NCI-H187 (cell line): Measurements from ENCODE around the gene ZBTB47.

Source experiments
- DNase-seq, 2 experiments: peaks; one replicate each; lab custom pipeline; 2025; lab: John Stamatoyannopoulos, UW

The ZBTB47 gene

GRCh38 chr3:42665050-42665878 is 11.8 kb downstream of the ZBTB47 start:
- no peak for DNase-seq

DNA sequence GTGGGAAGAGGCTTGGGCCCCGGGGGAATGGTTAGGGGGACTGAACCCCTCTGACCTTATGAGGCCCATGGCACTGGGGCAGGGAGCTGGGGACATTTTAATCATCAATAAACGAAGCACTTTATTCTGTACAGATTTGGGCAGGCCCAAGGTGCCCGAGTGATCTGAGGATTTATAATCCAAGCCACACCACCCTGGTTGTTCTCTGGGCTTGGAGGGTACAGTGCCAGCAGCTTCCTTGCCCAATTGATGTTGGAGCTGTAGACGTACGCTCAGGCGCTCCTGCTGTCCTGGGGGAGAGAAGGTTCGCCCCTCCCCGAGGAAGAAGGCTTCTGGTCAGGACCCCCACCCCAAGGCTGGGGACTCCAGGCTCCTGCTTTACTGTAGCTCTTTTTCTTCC is 12.5 kb downstream of the ZBTB47 start:
- no peak for DNase-seq

- no peak for DNase-seq
Measured at GRCh38 chr3:42666577-42666998, 13.1 kb downstream of the ZBTB47 start.

- no peak for DNase-seq
Measured at GRCh38 chr3:42667096-42667522, 13.6 kb downstream of the ZBTB47 start.

GRCh38 chr3:42667523-42668412 is 14.3 kb downstream of the ZBTB47 start:
- peak; percentile 28 to 61 for DNase-seq

GRCh38 chr3:42668413-42668760 is 14.9 kb downstream of the ZBTB47 start:
- DNase-seq = no peak

GRCh38 chr3:42668793-42669217 is 15.3 kb downstream of the ZBTB47 start:
- DNase-seq = no peak

DNA sequence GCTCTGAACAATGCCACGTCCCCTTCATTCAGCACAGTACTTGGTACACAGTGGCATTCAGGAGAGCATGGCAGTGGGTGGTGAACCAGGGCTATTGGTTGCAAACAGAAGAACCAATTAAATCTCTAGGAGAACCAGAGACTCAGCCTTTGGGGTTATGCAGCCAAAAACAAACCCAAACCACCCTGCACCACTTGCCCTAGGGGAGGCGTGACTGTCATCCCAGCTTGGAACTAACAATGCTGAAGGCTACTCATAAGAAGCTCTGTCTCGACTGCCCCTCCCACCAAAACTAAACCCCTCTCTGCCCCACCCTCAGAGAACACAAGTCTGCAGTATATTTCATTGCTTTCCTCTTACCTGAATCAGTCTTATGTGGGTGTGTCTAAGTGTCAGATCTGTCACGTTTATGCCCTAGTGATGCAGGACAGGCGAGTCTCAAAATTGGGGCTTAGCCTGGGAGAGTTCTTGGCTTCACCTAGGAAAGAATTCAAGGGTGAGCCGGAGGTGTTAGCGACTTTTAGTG is 16.6 kb downstream of the ZBTB47 start:
- DNase-seq = no peak

DNA sequence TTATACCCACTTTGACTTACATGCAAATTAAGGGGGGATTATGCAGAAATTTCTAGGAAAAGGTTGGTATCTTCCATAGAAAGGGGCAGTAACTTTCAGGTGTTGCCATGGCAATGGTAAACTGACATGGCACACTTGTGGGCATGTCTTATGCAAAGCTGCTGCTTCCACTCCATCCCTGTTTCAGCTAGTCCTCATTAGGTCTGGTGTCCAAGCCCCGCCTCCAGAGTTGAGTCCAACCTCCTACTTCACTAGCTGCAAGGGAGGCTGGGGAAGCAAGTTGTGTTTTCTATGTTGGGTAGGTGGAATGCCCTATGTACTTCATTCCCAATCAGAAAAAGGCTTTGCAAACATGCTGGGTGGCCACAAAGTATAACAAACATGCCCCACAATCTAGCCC is 17.2 kb downstream of the ZBTB47 start:
- no peak for DNase-seq

DNA sequence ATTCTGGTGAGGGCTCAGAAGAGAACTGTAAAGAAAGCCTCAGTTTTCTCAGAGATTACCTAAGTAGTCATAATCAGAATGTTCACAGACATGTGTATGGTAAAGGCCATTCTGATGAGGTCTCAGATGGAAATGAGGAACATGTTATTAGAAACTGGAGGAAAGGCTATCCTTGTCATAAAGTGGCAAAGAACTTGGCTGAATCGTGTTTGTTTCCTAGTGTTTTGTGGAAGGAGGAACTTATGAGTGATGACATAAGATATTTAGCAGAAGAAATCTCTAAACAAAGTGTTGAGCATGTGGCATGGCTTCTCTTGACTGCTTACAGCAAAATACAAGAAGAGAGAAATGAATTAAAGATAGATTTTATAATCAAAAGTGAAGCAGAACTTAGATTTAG is 19.0 kb downstream of the ZBTB47 start:
- no peak for DNase-seq

- no peak for DNase-seq
Measured at GRCh38 chr3:42673082-42673481, 19.6 kb downstream of the ZBTB47 start.

DNA sequence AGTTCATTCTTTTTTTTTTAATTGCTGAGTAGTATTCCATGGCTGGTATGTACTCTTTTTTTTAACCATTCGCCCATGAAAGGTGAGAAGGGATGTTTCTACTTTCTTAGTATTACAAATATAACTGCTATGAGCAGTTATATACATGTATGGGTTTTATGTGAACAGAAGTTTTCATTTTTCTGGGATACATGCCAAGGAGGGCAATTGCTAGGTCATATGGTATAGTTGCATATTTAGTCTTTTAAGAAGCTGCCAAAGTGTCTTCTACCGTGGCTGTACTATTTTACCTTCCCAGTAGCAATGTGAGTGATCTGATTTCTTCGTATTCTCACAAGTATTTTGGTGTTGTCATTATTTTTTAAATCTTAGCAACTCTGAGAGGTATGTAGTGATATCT is 20.6 kb downstream of the ZBTB47 start:
- DNase-seq = no peak

DNA sequence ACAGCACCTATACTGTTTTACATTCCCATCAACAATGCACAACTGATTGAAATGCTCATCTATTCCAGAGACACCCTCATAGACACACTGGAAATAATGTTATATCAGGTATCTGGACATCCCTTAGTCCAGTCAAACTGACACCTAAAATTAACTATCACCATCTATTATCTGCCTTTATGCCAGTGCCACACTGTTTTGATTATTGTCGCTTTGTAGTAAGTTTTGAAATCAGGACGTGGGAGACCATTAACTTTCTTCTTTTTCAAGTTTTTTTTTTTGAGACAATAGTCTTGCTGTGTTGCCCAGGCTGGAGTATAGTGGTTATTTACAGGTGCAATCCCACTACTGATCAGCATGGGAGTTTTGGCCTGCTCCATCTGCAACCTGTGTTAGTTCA is 22.4 kb downstream of the ZBTB47 start:
- no peak for DNase-seq

- DNase-seq = no peak
Measured at GRCh38 chr3:42678447-42678846, 24.9 kb downstream of the ZBTB47 start.

- DNase-seq = no peak
Measured at GRCh38 chr3:42680271-42680670, 26.8 kb downstream of the ZBTB47 start.

DNA sequence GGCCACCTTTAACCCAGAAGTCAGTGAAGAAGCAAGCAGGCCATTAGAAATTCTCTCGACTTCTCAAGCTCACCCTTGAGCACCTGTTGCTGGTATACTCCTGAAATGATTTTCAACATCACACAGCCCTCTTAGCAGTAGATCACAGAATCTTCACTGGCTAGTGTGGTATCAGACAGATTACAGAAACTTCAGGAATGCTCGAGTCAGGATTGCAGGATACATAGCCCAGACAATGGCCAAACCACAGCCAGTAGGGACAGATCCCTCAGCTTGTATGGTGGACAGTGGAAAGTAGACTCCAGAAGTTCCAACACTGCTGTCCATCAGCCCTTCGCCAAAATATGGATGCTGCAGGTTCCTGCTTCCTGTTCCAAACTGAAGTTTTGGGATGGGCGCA is 27.3 kb downstream of the ZBTB47 start:
- no peak for DNase-seq

- no peak for DNase-seq
Measured at GRCh38 chr3:42681361-42682038, 28.0 kb downstream of the ZBTB47 start.

DNA sequence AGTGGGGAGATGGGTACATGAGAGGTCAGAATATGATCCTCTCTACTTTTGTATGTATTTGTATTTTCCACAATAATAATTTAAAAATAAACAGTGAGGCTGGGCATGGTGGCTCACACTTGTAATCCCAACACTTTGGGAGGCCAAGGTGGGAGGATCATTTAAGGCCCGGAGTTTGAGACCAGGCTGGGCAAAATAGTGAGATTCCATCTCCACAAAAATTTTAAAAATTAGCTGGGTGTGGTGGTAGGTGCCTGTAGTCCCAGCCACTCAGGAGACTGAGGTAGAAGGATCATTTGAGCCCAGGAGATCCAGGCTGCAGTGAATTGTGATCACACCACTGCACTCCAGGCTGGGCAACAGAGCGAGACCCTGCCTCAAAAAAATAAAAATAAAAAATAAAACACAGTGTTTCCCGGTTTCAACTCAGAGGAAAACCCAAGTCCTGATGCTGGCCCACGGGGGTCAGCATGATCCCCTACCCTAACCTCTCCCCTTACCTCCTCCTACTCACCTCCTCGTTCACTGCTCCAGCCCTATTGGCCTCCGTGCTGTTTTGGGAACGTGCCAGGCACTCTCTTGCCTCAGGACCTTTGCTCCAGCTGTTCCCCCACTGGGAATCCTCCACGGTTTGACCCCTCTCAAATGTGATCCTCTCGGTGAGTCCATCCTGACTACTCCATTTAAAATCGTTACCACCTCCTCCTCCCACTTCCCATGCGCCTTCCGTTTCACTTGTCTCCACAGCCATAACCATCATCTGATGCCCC is 29.0 kb downstream of the ZBTB47 start:
- no peak for DNase-seq

- no peak for DNase-seq
Measured at GRCh38 chr3:42683875-42684598, 30.5 kb downstream of the ZBTB47 start.

DNA sequence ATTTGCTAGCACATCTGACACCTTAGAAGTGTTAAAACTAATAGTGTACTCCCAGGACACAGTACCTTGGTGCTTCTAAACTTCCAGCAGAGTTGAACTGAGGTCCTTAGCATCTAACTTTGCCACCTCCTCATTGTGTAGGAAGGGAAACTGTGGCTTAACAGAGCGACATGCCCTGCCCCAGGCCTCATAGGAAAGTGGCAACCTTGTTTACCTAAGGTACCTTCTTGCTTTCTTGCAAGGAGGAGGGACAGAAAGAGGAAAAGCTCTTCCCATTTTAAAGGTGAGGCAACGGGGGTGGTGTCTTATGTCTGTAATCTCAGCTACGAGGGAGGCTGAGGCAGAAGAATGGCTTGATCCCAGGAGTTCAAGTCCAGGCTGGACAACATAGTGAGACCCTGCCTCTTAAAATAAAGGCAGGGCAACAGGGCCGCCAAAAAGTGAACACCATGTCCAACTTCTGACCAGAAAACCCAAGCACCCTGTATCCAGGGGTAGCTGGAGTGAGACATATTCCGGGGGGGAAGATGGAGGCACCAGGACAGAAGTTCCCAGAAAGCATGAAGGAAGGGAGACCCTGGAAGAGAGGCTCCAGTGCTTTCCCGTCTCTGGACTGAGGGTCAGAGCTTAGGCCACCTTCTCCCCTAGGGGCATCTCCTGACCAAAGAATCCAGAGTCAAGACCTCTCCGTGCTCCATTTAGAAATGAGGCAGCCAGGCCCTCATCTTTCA is 31.3 kb downstream of the ZBTB47 start:
- no peak for DNase-seq
